Gastroesophageal sphincter (tissue), 4 donors: ENCODE measurements around the gene MINDY1. TPM values are rescaled to one million over a fixed set of nuclear protein-coding genes. Genes with fewer than 3 reads are reported as not detected.
A peak's percentile ranks its signal among the peaks of the same experiment; 100 is the strongest.

Source experiments
- ATAC-seq: fragments of 150-250 bp; one replicate; pipeline ENCODE4 v1.9.1; 2016; ENCODE audit warnings: mild to moderate bottlenecking, moderate library complexity
- H3K27ac ChIP-seq, 4 donors: fragments of 200-600 bp; sonication (generic) in 3 of 4; 1 replicate in 3 of 4; 2 replicates in 1 of 4; pipeline ENCODE4 v1.5.1; 2016 to 2019
- H3K27me3 ChIP-seq: fragments of 200-600 bp; sonication (generic); one replicate; pipeline ENCODE4 v1.5.1; 2019
- H3K36me3 ChIP-seq, 2 donors: fragments of 200-600 bp; sonication (generic); one replicate each; pipeline ENCODE4 v1.5.1; 2019; ENCODE audit warnings: control low read depth in 1 of 2
- H3K4me1 ChIP-seq, 3 donors: fragments of 200-600 bp; sonication (generic); 1 replicate in 2 of 3; 2 replicates in 1 of 3; pipeline ENCODE4 v1.5.1; 2016 to 2019; ENCODE audit warnings: control low read depth in 2 of 3
- H3K4me3 ChIP-seq, 2 donors: fragments of 200-600 bp; sonication (generic); one replicate each; pipeline ENCODE4 v1.5.1; 2019; ENCODE audit warnings: mild to moderate bottlenecking in 1 of 2, moderate library complexity in 1 of 2
- H3K9me3 ChIP-seq, 3 donors: fragments of 200-600 bp; sonication (generic); one replicate each; pipeline ENCODE4 v1.5.1; 2017 to 2019; ENCODE audit warnings: control low read depth in 2 of 3
- EP300 ChIP-seq: sonication (generic); formaldehyde crosslinking; IDR thresholded peaks from one replicate; pipeline ENCODE4 v1.6.1; 2017; ENCODE audit warnings: antibody characterized with exemption, mild to moderate bottlenecking
- POLR2A ChIP-seq, 2 donors: fragments of 450-650 bp; IDR thresholded peaks; one replicate each; pipeline ENCODE4 v1.6.1; 2017; ENCODE audit warnings: antibody characterized with exemption in 2 of 2, mild to moderate bottlenecking in 2 of 2, moderate library complexity in 1 of 2
- POLR2AphosphoS5 ChIP-seq: sonication (generic); formaldehyde crosslinking; IDR thresholded peaks from one replicate; pipeline ENCODE4 v1.6.1; 2017; ENCODE audit warnings: antibody characterized with exemption
- WGBS, 2 donors: methylation state at CpG; one replicate each; pipeline ENCODE4 v1.1.5; 2018; ENCODE audit warnings: low coverage in 1 of 2; 5-methylcytosine and 5-hydroxymethylcytosine counted together
- total RNA-seq, 4 donors: library from RNA; depleted of rRNA; stranded (reverse); fragments of >200 nt; gene quantifications; one replicate each; pipeline ENCODE4 v1.1.0, GENCODE V29; 2016
- TF ChIP-seq, protein P1 (sequence below), 4 experiments: fragments of 200-600 bp in 2 of 4; fragments of 450-650 bp in 2 of 4; sonication (generic) in 1 of 4; IDR thresholded peaks; one replicate each; pipeline ENCODE4 v1.5.1; 2017 to 2019; ENCODE audit warnings: antibody characterized with exemption in 4 of 4, mild to moderate bottlenecking in 2 of 4, moderate library complexity in 2 of 4

MINDY1 gene
- total RNA-seq, 4 donors from 2014 or later = 21.2 to 39.2 (median 33.2) TPM

DNA sequence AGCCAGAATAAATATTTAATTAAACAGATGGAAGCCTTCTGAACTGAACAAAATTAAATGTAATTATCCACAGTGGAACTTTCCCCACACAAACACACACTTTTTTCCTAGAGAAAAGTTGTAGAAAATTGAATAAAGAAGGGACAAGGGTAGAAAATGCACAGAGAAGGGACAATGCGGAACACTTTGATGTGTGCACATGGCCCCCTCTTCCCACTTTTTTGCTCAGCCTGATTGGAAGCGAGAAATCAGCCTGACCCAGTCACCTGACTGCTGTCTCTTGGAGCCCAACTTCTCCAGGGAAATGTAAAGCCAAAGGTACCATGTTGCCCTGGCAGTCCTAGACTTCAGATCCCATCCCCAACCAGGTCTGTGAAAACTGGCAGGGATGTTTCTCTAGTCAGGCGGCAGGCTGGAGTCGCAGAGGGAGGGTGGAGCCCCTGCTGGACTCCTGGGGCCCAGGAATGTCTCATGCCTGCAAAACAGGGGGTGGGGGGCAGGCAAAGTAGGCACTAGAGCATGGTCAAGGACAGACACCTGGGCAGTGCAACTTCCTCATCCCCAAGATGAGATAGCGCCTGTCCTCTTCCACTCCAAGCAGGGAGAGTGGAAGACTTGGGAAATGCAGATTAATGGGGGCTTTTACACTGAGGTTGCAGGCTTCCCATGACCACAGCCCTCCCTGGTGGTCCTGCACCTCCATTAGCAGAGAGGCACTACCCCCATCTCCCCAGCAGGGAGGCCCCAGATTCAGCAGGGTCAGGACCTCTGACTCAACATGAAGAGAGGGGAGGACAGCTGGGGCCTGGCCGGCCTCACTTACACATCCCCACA is 34.9 kb downstream of the MINDY1 start:
- Histone ChIP-seq H3K36me3 (peaks cover 4 to 24% of the 10 kb centered on the region in 2 donors), H3K27me3 (no peaks in the 10 kb centered on the region), H3K4me1 (peaks cover 10 to 73% (median 32%) of the 10 kb centered on the region in 3 donors), H3K27ac (peak overlapping the region; percentile 12 to 98 (median 96)), H3K9me3 (no peaks in the 10 kb centered on the region), H3K4me3 (peak overlapping the region in 1 of 2 donors; percentile 93)
- WGBS, 2 donors = 45 to 48% methylated on average over 4 of the region's 6 CpGs
- TF ChIP-seq EP300 (no peak), POLR2AphosphoS5 (no peak), POLR2A (IDR thresholded peaks at IDR 0.05) (no peak)
- TF ChIP-seq, protein P1, sequence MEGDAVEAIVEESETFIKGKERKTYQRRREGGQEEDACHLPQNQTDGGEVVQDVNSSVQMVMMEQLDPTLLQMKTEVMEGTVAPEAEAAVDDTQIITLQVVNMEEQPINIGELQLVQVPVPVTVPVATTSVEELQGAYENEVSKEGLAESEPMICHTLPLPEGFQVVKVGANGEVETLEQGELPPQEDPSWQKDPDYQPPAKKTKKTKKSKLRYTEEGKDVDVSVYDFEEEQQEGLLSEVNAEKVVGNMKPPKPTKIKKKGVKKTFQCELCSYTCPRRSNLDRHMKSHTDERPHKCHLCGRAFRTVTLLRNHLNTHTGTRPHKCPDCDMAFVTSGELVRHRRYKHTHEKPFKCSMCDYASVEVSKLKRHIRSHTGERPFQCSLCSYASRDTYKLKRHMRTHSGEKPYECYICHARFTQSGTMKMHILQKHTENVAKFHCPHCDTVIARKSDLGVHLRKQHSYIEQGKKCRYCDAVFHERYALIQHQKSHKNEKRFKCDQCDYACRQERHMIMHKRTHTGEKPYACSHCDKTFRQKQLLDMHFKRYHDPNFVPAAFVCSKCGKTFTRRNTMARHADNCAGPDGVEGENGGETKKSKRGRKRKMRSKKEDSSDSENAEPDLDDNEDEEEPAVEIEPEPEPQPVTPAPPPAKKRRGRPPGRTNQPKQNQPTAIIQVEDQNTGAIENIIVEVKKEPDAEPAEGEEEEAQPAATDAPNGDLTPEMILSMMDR (IDR thresholded peaks at IDR 0.05) = no peak
- no peak for ATAC-seq

DNA sequence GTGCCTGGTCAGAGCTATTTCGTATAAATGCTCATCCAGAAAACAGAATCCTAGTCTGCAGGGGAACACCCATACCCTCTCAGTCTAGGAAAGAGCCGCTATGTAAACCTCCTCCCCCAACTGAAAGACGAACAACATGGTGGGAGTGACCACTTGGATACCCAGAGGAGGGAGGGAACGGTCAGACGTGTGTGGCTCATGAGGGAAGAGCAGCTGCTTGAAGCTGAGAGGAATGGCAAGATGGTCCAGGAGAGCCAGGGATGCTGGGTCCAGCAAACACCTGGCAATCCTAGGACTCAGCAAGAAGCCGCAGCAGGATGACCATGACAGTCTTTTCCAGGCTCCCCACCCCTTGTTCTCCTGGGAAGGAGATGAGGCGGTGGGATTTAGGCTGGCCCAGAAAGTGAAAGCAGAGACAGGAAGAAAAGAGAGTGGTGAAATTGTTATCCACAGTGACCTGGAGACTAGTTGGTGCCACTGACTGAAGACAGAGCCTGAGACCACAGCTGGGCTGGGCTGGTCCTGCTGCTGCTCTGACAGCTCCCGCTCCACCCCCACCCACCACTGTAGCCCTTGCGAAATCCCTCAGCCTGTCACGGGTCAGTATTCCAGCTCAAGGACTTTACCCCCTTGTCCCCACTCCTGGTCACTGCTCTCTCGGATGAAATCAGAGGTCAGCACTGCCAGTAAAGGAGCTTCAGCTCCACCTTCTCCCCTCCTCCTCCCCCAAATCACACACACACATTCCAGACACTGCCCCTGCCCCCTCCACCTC is 35.7 kb downstream of the MINDY1 start:
- Histone ChIP-seq H3K27ac (peak overlapping the region; percentile 12 to 98 (median 96)), H3K36me3 (peaks cover 4 to 32% of the 10 kb centered on the region in 2 donors), H3K27me3 (no peaks in the 10 kb centered on the region), H3K4me3 (peak overlapping the region in 1 of 2 donors; percentile 93), H3K4me1 (peaks cover 10 to 67% (median 32%) of the 10 kb centered on the region in 3 donors), H3K9me3 (no peaks in the 10 kb centered on the region)
- ATAC-seq = peak; percentile 81
- TF ChIP-seq EP300 (no peak), POLR2AphosphoS5 (peak; percentile 64)
- 0 to 21% methylated on average over 2 to 9 of the region's 11 CpGs for WGBS, 2 donors

GRCh38 chr1:150969626-150970025 is 37.1 kb downstream of the MINDY1 start:
- Histone ChIP-seq H3K4me1 (peaks cover 10 to 58% (median 32%) of the 10 kb centered on the region in 3 donors), H3K27ac (peak overlapping the region in 1 of 4 donors; percentile 48)

DNA sequence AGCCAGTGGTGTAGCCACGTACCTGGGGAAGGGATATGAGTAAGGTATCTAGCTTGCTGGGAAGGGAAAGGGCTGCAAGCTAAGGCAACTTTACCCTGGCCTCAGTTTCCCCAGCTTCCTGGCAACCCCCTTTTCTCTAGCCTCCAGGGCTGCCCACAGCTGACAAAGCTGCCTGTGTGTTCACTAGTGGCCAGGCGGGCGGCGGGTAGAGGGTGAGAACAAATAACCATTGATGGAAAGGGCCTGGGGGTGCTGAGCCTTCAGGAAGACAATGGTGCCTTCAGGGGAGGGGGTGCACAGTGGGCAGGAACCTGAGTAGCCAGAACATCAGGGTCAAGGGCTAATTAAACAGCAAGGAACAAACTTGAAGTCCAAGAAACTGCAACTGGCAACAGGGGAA is 38.2 kb downstream of the MINDY1 start:
- WGBS, 2 donors = 91% methylated on average over 4 of the region's 4 CpGs; no CpG with 5 or more reads in 1 of the 2 donors
- Histone ChIP-seq H3K36me3 (peaks cover 4 to 57% of the 10 kb centered on the region in 2 donors), H3K27me3 (no peaks in the 10 kb centered on the region), H3K9me3 (no peaks in the 10 kb centered on the region), H3K4me3 (no peak overlapping the region), H3K27ac (peak overlapping the region in 2 of 4 donors; percentile 15 to 27), H3K4me1 (peaks cover 10 to 56% (median 32%) of the 10 kb centered on the region in 3 donors)
- ATAC-seq = no peak
- TF ChIP-seq, protein P1 (IDR thresholded peaks at IDR 0.05) = no peak
- TF ChIP-seq EP300 (no peak), POLR2A (IDR thresholded peaks at IDR 0.05) (no peak), POLR2AphosphoS5 (no peak)

More at GRCh38 chr1:150969626-150970025, 37.1 kb downstream of the MINDY1 start:
- Histone ChIP-seq H3K27me3 (no peaks in the 10 kb centered on the region), H3K4me3 (no peak overlapping the region), H3K36me3 (peaks cover 4 to 46% of the 10 kb centered on the region in 2 donors), H3K9me3 (no peaks in the 10 kb centered on the region)
- 53 to 63% methylated on average over 1 to 2 of the region's 3 CpGs for WGBS, 2 donors
- ATAC-seq = no peak
- no peak for TF ChIP-seq POLR2A (IDR thresholded peaks at IDR 0.05)
- TF ChIP-seq POLR2AphosphoS5 = no peak
- TF ChIP-seq EP300 = no peak
- TF ChIP-seq, protein P1 (IDR thresholded peaks at IDR 0.05) = no peak

- peaks cover 4 to 63% of the 10 kb centered on the region in 2 donors for H3K36me3 ChIP-seq
- ATAC-seq = no peak
- H3K27me3 ChIP-seq = no peaks in the 10 kb centered on the region
- H3K4me3 ChIP-seq = no peak overlapping the region
- no peaks in the 10 kb centered on the region for H3K9me3 ChIP-seq
- TF ChIP-seq, protein P1 (IDR thresholded peaks at IDR 0.05) = no peak
- TF ChIP-seq POLR2A (IDR thresholded peaks at IDR 0.05) (no peak), POLR2AphosphoS5 (no peak), EP300 (no peak)
- peaks cover 10 to 51% (median 28%) of the 10 kb centered on the region in 3 donors for H3K4me1 ChIP-seq
- 92 to 100% methylated on average over 2 to 13 of the region's 13 CpGs for WGBS, 2 donors
- peak overlapping the region in 1 of 4 donors; percentile 15 for H3K27ac ChIP-seq
Measured at GRCh38 chr1:150967936-150968335, 38.8 kb downstream of the MINDY1 start.
